D721Med (cell line): ENCODE results near the gene ARL5C.

Experiments
- DNase-seq: peaks from one replicate; pipeline ENCODE4 v3.0.0; 2011; ENCODE audit warnings: low spot score; ENCODE audit not compliant: insufficient read length
- FAIRE-seq: peaks from 2 replicates; lab custom pipeline; 2011; peaks lifted over from hg19 to GRCh38; lab: Jason Lieb, UNC
- TF ChIP-seq, protein P1 (sequence below): IDR thresholded peaks from 2 replicates; pipeline ENCODE4 v1.5.1; 2012; ENCODE audit warnings: mild to moderate bottlenecking, control low read depth; ENCODE audit not compliant: insufficient read depth; ENCODE audit errors: missing control alignments

ARL5C gene, protein sequence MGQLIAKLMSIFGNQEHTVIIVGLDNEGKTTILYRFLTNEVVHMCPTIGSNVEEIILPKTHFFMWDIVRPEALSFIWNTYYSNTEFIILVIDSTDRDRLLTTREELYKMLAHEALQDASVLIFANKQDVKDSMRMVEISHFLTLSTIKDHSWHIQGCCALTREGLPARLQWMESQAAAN

GRCh38 chr17:39165841-39166349 is at the start of gene ARL5C:
ARL5C (minus strand) TSS chr17:39166161; CDS start chr17:39165760, 401 bp downstream.
- TF ChIP-seq, protein P1, sequence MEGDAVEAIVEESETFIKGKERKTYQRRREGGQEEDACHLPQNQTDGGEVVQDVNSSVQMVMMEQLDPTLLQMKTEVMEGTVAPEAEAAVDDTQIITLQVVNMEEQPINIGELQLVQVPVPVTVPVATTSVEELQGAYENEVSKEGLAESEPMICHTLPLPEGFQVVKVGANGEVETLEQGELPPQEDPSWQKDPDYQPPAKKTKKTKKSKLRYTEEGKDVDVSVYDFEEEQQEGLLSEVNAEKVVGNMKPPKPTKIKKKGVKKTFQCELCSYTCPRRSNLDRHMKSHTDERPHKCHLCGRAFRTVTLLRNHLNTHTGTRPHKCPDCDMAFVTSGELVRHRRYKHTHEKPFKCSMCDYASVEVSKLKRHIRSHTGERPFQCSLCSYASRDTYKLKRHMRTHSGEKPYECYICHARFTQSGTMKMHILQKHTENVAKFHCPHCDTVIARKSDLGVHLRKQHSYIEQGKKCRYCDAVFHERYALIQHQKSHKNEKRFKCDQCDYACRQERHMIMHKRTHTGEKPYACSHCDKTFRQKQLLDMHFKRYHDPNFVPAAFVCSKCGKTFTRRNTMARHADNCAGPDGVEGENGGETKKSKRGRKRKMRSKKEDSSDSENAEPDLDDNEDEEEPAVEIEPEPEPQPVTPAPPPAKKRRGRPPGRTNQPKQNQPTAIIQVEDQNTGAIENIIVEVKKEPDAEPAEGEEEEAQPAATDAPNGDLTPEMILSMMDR, result no peak
- DNase-seq (no peak), FAIRE-seq (no peak)

GRCh38 chr17:39213852-39214251 is 47.9 kb upstream of the ARL5C start:
- TF ChIP-seq, protein P1, result no peak
- DNase-seq (no peak), FAIRE-seq (no peak)

- no peak for FAIRE-seq
- no peak for DNase-seq
- TF ChIP-seq, protein P1, result no peak
Observed at GRCh38 chr17:39212841-39213480, 47.0 kb upstream of the ARL5C start.

DNA sequence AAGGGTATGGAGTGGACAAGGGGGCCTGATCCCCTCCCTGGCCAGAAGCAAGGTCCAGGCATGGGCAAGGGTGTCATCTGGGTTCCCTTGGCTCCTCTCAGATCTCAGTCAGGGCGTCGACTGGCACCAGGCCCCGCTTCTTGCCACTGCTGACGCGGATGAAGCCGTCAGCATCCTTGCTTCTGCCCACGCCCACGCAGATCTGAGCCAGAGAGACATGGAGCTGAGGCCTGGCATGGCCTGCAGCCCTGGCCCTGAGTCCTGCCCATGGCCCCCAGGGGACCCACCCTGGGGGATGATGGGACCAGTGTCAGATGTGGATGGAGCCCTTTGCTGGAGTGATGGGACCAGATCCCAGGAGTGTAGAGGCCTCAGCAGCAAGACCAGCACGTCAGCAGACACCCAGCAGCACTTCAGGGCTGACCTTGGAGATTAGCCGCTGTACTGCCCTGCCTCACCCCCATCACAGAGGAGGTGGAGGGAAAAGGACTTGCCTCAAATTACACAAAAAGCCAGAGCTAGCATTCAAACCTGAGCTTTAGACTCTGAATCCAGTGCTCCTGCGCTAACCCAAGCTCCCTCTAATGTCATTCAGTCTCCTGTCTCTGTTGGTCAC is 46.3 kb upstream of the ARL5C start:
- FAIRE-seq, result no peak
- TF ChIP-seq, protein P1, result no peak
- no peak for DNase-seq

- TF ChIP-seq, protein P1, result no peak
- DNase-seq (no peak), FAIRE-seq (no peak)
Observed at GRCh38 chr17:39210093-39210434, 44.1 kb upstream of the ARL5C start.

GRCh38 chr17:39209317-39210092 is 43.5 kb upstream of the ARL5C start:
- TF ChIP-seq, protein P1, result no peak
- FAIRE-seq (no peak), DNase-seq (no peak)
